MM.1S (cell line): ENCODE data around the gene TGFA.

Experiments used
- EZH2 ChIP-seq: fragments of 300-600 bp; sonication (generic); optimal IDR thresholded peaks from 2 replicates; pipeline ENCODE3; 2017; ENCODE audit warnings: low read depth, mild to moderate bottlenecking, antibody characterized with exemption, low read length, mixed read lengths
- EZH2phosphoT487 ChIP-seq: fragments of 300-600 bp; sonication (generic); IDR thresholded peaks from 2 replicates; pipeline ENCODE4 v1.6.1; 2018; ENCODE audit warnings: antibody characterized with exemption, low read length
- TF ChIP-seq, protein P1 (sequence below): fragments of 300-600 bp; sonication (generic); IDR thresholded peaks from 2 replicates; pipeline ENCODE4 v1.5.1; 2016; ENCODE audit warnings: antibody characterized with exemption, low read length, mixed read lengths

DNA sequence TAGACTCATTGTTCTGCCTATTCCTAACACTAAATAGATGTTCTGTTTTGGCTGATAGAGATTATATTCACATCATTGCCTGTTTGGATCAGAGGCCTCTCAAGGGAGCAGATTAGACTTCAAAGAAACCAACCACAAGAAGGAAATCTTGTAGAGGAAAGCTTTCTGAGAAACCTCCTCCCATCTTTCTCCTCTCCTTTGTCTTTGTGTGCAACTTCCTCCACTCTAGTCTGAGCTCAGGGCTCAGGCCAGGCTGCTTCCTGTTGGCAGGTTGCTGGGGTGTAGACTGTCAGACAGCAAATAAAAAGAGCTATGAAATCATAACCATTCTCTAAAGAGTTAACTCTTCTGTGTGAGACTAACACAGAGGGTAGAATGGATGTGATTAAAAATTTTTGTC lies 113.0 kb downstream of the TGFA start:
- TF ChIP-seq EZH2 = no peak
- TF ChIP-seq, protein P1, sequence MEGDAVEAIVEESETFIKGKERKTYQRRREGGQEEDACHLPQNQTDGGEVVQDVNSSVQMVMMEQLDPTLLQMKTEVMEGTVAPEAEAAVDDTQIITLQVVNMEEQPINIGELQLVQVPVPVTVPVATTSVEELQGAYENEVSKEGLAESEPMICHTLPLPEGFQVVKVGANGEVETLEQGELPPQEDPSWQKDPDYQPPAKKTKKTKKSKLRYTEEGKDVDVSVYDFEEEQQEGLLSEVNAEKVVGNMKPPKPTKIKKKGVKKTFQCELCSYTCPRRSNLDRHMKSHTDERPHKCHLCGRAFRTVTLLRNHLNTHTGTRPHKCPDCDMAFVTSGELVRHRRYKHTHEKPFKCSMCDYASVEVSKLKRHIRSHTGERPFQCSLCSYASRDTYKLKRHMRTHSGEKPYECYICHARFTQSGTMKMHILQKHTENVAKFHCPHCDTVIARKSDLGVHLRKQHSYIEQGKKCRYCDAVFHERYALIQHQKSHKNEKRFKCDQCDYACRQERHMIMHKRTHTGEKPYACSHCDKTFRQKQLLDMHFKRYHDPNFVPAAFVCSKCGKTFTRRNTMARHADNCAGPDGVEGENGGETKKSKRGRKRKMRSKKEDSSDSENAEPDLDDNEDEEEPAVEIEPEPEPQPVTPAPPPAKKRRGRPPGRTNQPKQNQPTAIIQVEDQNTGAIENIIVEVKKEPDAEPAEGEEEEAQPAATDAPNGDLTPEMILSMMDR = no peak
- TF ChIP-seq EZH2phosphoT487 = no peak
